Endothelial cell (in vitro differentiated cells): Measurements from ENCODE around the gene DHX34. TPM values are rescaled to one million over a fixed set of nuclear protein-coding genes. Genes with fewer than 3 reads are reported as not detected.

Experiments used
- DNase-seq: peaks from one replicate; pipeline ENCODE4 v3.0.0; 2021; ENCODE audit warnings: low spot score
- H3K27ac Mint-ChIP-seq: one replicate; pipeline ENCODE4 v1.8.0; 2021; ENCODE audit warnings: mixed read lengths, inconsistent platforms; ENCODE audit not compliant: unreplicated experiment
- H3K27me3 Mint-ChIP-seq: one replicate; pipeline ENCODE4 v1.8.0; 2021; ENCODE audit warnings: mild to moderate bottlenecking, moderate library complexity, mixed read lengths, inconsistent platforms; ENCODE audit not compliant: unreplicated experiment
- H3K36me3 Mint-ChIP-seq: one replicate; pipeline ENCODE4 v1.8.0; 2021; ENCODE audit warnings: mild to moderate bottlenecking, low read depth, mixed read lengths, inconsistent platforms; ENCODE audit not compliant: unreplicated experiment
- H3K4me1 Mint-ChIP-seq: one replicate; pipeline ENCODE4 v1.8.0; 2021; ENCODE audit warnings: mild to moderate bottlenecking, mixed read lengths, inconsistent platforms; ENCODE audit not compliant: unreplicated experiment
- H3K4me3 Mint-ChIP-seq: one replicate; pipeline ENCODE4 v1.8.0; 2021; ENCODE audit warnings: mild to moderate bottlenecking, mixed read lengths, inconsistent platforms; ENCODE audit not compliant: unreplicated experiment
- H3K9me3 Mint-ChIP-seq: one replicate; pipeline ENCODE4 v1.8.0; 2021; ENCODE audit warnings: mixed read lengths, inconsistent platforms; ENCODE audit not compliant: unreplicated experiment
- total RNA-seq: library from RNA; stranded (reverse); fragmentation: NEBNext Ultra II Directional; extraction: Animal tissue kit (Norgen Biotek cat#: 25700); gene quantifications from one replicate; pipeline ENCODE4 v1.2.1, GENCODE V29; 2021; ENCODE audit not compliant: unreplicated experiment
- TF ChIP-seq, protein P1 (sequence below): fragments of 200-600 bp; sonication (generic); IDR thresholded peaks from one replicate; pipeline ENCODE4 v1.5.0; 2021; ENCODE audit warnings: antibody characterized with exemption; ENCODE audit not compliant: unreplicated experiment

The DHX34 gene
- total RNA-seq, 1 donor from 2014 or later, result 19.4 TPM

DNA sequence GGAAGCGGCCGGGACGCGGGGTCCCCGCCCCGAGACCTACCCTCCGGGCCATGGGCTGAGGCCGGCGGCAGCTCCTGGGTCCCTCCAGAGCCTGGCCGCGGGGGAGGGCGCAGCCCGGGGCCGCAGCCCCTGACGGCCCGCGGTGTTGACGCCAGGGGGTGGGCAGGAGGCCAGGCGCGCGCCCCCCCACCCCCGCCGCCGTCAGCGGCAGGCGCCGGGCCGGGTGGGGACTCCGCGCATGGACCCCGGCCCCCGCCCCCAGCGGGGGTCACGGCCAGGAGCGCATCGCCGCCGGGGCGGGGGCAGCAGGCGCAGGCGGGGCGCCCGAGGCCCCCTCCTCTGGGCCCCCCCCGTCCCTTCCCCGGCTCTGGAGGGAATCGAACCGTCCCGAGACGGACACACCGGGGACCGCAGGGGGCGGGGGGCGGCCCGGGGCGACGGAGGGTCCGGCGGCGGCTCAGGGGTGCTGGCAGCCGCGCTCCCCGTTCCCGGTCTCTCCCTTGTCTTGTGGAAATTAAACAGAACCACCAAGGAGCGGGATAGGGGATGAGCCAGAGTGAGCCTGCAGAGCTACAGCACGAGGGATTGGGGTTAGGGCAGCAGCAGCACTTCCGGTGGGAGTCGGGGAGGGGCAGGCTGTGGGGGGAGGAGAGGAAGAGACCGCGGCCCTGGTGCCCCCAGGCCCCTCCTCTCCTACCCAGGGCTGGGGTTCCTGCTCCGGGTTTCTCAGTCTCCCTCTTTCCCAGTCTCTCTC lies 70.1 kb downstream of the DHX34 start, which contains the start of gene MEIS3:
Gene MEIS3 (minus strand): TSS at position 498 of the 754 bp plus-strand sequence. CDS start 446 bp downstream, at position 52.
- peaks cover 18% of the 10 kb centered on the region for H3K36me3 Mint-ChIP-seq
- DNase-seq, result no peak
- TF ChIP-seq, protein P1, sequence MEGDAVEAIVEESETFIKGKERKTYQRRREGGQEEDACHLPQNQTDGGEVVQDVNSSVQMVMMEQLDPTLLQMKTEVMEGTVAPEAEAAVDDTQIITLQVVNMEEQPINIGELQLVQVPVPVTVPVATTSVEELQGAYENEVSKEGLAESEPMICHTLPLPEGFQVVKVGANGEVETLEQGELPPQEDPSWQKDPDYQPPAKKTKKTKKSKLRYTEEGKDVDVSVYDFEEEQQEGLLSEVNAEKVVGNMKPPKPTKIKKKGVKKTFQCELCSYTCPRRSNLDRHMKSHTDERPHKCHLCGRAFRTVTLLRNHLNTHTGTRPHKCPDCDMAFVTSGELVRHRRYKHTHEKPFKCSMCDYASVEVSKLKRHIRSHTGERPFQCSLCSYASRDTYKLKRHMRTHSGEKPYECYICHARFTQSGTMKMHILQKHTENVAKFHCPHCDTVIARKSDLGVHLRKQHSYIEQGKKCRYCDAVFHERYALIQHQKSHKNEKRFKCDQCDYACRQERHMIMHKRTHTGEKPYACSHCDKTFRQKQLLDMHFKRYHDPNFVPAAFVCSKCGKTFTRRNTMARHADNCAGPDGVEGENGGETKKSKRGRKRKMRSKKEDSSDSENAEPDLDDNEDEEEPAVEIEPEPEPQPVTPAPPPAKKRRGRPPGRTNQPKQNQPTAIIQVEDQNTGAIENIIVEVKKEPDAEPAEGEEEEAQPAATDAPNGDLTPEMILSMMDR, result no peak
- H3K27ac Mint-ChIP-seq, result no peak within 1 kb of the TSS
- H3K27me3 Mint-ChIP-seq, result peaks cover 44% of the 10 kb centered on the region
- no peak within 1 kb of the TSS for H3K4me3 Mint-ChIP-seq
- H3K9me3 Mint-ChIP-seq, result no peaks in the 10 kb centered on the region
- H3K4me1 Mint-ChIP-seq, result peaks cover 19% of the 10 kb centered on the region

DNA sequence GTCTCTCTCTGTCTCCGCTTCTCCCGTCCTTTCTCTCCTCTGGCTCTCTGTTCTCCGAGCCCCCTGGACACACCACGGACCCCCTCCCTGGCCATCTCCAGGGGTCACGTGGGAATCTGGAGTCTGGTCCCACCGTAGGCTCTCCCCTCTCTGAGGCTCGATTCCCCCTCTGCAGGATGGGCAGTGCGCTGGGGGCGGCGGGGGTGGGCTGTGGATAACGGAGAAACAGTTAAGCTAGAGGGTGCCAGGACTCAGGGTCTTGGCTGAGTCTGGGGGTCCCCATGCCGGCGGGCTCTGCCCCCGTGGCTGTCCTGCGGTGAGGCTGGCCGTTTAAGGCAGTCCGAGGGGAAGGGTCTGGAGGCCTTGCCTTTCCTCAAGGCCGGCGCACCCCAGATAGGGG lies 70.7 kb downstream of the DHX34 start:
- no peak overlapping the region for H3K4me3 Mint-ChIP-seq

GRCh38 chr19:47421244-47421786 lies 72.2 kb downstream of the DHX34 start:
- Mint-ChIP-seq H3K4me1 (peaks cover 19% of the 10 kb centered on the region), H3K27me3 (peaks cover 44% of the 10 kb centered on the region), H3K27ac (no peak overlapping the region), H3K36me3 (peaks cover 12% of the 10 kb centered on the region), H3K4me3 (peak overlapping the region; percentile 74), H3K9me3 (no peaks in the 10 kb centered on the region)
- no peak for DNase-seq
- TF ChIP-seq, protein P1, result no peak

More for the DNA sequence above, 70.7 kb downstream of the DHX34 start:
- H3K36me3 Mint-ChIP-seq, result peaks cover 18% of the 10 kb centered on the region
- peaks cover 19% of the 10 kb centered on the region for H3K4me1 Mint-ChIP-seq
- no peaks in the 10 kb centered on the region for H3K9me3 Mint-ChIP-seq
- H3K27me3 Mint-ChIP-seq, result peaks cover 46% of the 10 kb centered on the region
- no peak for DNase-seq
- H3K27ac Mint-ChIP-seq, result no peak overlapping the region
- TF ChIP-seq, protein P1, result no peak

- Mint-ChIP-seq H3K36me3 (peaks cover 12% of the 10 kb centered on the region), H3K9me3 (no peaks in the 10 kb centered on the region), H3K4me3 (peak overlapping the region; percentile 74), H3K27me3 (peaks cover 44% of the 10 kb centered on the region), H3K4me1 (peaks cover 19% of the 10 kb centered on the region), H3K27ac (no peak overlapping the region)
- TF ChIP-seq, protein P1, result no peak
- no peak for DNase-seq
Measured at GRCh38 chr19:47421844-47422395, 72.8 kb downstream of the DHX34 start.
